Jurkat, Clone E6-1 (cell line): ENCODE measurements around the gene ZFHX3.

ENCODE experiments used
- DNase-seq: peaks from one replicate; pipeline ENCODE4 v3.0.0-alpha.2; 2011; ENCODE audit warnings: low read depth, low spot score
- H3K4me3 ChIP-seq: 2 replicates; pipeline ENCODE4 v1.5.1; 2011; ENCODE audit warnings: mild to moderate bottlenecking, low read length, control low read depth, moderate library complexity

Gene ZFHX3

GRCh38 chr16:72902206-72902605, 145.7 kb downstream of the ZFHX3 start:
- H3K4me3 ChIP-seq, result no peak overlapping the region
- no peak for DNase-seq

DNA sequence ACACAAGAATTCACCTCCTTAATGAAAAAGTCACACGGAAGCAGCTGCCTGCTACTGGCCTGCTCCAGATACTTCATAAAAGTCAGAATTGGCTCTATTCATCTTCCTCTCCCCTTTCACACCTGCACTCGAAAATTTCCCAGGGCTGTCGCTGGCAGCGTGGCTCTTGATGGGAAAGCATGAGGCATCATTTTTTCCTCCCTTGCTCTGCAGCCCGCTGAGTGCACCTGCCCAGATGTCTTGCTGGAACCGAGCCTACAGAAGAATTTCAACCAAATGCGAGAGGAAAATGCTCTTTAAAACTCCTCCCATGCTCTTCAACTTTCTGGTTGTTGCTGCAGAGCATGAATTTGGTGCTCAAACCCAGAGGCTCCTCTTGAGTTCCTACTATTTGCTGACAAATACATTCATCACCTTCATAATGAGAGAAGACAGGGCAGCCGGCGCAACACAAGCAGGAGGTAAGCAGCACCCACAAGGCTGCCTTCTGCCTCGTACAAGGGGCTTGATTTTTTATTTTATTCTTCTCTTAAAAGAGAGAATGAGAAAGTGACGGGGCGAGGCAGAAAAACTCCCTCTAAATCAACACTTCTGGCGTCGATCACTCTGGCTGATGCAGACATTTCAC, 146.8 kb downstream of the ZFHX3 start:
- H3K4me3 ChIP-seq, result no peak overlapping the region
- no peak for DNase-seq

DNA sequence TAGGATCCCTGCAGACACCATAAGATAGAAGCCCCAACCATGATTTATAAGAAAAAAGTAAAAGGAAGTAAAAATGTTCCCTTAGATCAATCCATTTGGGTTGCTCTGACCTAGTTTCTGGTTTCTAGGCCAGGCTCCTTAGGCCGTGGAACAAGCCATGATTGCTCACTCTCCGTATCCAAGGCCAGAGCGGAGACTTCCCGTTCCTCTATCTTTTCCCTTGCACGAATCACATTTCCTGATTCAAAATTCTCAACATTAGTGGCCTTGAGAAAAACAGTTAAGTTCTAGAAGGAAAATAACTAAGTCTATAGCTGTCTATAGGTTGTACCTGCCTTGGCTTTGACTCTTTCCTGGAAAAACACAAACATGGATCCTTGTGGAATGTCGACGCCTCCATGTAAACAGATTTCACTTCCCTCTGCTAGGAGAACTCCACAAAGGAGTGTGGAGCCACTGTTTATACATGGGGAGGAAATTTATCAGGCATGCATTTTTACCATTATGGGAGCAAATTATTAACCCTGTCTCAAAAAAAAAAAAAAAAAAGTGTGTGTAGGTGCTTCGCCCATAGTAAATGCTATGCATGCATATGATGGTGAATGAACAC, 149.6 kb downstream of the ZFHX3 start:
- H3K4me3 ChIP-seq, result no peak overlapping the region
- DNase-seq, result no peak

DNA sequence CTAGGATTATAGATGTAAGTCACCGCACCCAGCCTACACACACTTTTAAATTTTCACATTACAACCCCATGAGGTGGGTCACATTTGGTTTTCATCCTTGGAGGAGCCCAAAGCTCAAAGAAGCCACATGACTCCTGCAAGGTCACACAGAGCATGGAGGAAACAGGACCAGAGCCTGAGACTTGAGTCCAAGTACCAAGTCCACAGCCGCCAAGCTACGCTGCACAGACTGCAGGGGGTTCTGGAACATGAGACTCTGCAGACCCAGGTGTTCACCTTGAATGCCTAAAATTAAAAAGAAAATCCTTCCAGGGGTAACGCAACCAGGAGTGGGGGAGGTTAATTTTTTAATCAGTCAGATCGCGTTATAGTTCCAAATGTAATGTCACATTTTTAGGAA, 150.2 kb downstream of the ZFHX3 start:
- H3K4me3 ChIP-seq, result no peak overlapping the region
- no peak for DNase-seq

DNA sequence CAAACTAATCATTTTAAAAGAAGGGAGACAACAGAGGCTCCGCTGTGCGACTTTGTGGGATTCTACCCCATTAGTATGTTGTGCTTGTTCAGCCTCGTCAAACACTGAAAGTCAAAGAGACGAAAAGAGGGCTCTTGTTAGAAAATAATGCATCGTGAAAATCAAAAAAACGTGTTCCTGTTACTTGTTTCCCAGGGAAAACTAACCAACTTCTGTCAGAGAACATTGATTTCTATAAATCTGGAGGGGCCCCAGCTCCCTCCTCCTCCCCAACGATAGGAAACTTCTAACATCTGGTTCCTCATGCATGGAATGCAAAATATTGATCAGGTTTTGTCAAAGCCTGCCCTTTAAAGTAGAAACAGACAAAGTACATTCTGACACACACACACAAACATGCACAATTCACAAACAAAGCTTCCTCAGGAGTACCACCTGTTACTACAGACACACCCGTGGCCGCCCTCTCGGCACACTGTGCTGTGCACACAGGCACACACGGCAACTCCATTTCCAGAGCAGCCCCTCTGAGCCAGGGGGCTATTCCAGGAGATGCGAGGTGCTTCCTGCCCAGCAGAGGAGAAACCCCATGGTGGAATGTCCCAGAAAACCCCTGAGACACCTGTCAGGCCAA, 151.3 kb downstream of the ZFHX3 start:
- no peak overlapping the region for H3K4me3 ChIP-seq

DNA sequence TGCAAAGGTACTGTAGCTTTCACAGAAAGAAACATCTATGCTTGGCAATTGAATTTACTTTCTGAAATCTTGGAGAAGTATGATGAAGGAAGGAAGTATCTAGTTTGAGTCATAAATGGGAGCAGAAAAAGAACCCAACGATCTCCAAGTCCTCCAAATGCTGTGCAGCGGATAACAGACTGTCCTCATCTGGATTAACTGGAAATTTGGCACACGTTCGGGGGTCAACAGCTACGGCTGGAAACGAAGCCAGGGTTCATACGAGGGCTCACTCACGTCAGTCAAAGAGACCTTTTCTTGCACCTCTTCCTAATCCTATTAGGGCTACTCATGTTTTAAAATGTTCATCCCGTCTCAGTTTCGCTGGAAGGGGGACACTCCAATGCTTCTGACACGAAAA, 152.0 kb downstream of the ZFHX3 start:
- DNase-seq, result no peak
- H3K4me3 ChIP-seq, result no peak overlapping the region

More for the DNA sequence above, 151.3 kb downstream of the ZFHX3 start:
- no peak for DNase-seq

DNA sequence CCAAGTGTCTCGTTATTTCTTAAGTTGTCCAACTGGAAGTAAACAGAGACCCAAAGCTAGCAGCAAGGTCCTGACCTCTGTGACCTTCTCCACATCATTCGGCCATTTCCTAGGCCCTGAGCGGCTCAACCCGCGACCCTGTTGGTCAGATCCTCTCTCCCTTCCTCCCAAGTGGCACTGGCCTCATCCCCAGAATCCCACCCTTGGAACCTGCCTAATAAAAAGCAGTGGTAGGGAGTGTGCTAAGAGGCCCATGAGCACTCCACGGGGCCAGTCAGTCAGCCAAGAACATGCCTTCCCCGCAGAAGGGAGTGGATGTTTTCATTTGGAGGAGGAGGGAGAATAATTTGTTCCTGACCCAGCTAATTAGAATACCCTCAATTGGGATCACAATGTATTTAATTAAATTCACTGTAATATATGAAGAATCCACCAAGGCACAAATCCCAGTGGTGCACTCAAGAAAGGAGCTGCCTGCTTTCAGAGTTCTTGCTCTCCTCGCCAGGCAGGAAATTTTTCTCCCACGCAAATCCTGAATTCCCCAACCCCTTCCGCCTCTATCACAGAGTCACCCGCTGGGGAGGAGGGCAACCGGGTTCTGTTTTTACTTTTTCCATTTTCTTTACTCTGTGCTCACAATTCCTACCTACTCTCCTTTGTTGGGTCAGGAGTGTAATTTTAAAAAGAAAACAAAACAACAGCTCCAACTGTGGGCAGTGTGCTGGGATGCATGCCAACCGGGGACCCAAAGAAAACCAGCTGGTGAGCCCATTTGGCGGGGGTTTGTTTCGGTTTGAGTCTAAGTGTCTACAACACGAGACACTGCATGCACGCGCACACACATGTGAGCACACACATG, 153.4 kb downstream of the ZFHX3 start:
- H3K4me3 ChIP-seq, result no peak overlapping the region
- DNase-seq, result no peak

DNA sequence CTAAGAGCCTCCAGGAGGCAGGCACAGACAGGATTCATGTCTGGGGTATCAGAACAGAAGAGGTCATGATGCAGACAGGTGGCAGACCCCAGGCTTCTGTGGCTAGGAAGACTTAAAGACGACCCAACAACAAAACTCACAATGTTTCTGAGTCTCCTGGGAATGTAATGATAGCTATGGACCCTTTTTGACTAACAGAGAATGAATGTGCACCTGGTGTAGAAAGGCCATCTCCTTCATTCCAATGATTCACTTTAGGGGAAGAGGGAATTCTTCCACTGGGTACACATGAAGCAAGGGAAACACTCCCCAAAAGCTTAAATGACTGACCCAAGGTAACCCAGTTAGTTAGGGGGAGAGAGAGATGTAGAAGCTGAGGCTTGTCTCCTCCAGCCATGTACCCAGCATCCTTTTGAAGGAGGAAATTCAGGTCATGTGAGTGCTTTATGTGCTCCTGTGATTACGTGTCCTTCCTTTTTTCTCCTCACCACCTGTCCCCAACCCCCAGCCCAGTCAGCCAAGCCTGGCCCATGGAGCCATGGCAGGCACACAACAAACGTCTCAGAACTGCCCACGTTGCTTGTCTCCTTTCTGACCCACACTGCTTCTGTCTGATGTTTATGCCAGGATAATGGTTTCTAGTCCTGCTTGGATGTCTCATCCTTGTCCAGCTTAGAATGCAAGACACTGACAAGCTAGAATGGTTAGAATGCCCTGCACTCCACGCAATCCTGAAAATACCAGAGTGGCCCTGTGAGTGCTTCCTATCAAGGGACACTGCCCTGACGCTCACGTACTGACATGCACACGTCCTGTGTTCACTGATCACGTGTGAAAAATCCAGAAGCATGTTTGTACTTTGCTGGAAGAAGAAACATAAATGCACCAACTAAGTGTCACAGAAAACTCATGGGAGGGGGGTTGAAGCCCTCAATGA, 156.4 kb downstream of the ZFHX3 start:
- no peak for DNase-seq
- no peak overlapping the region for H3K4me3 ChIP-seq

- no peak for DNase-seq
- no peak overlapping the region for H3K4me3 ChIP-seq
These were observed 157.3 kb downstream of the ZFHX3 start for GRCh38 chr16:72890587-72890986.

- no peak overlapping the region for H3K4me3 ChIP-seq
- DNase-seq, result no peak
These were observed 158.0 kb downstream of the ZFHX3 start for GRCh38 chr16:72889616-72890582.

GRCh38 chr16:72887537-72887936, 160.4 kb downstream of the ZFHX3 start:
- no peak overlapping the region for H3K4me3 ChIP-seq
- DNase-seq, result no peak

- no peak for DNase-seq
These were observed 161.5 kb downstream of the ZFHX3 start for GRCh38 chr16:72886346-72886974.

GRCh38 chr16:72884573-72884972, 163.4 kb downstream of the ZFHX3 start:
- no peak overlapping the region for H3K4me3 ChIP-seq
- DNase-seq, result no peak

More at GRCh38 chr16:72886346-72886974, 161.5 kb downstream of the ZFHX3 start:
- no peak overlapping the region for H3K4me3 ChIP-seq

DNA sequence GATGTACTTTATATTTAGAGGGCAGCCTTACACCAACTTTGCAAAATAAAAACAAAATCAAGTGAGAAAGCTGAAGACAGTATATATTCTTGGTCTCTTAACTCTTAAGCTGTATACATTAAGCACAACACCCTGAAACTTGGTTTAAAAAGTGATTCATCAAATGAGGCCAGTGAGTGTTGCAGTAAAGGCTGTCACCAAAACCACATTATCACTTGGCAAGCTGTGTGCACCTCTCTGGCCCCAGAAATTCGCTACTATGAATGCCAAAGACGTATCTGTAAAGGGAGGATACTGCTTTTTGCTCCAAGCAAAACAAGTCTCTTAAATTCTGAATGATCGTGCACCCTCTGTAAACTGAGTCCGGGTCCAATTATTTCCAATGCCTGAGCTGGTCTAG, 163.9 kb downstream of the ZFHX3 start:
- no peak overlapping the region for H3K4me3 ChIP-seq
- DNase-seq, result no peak

DNA sequence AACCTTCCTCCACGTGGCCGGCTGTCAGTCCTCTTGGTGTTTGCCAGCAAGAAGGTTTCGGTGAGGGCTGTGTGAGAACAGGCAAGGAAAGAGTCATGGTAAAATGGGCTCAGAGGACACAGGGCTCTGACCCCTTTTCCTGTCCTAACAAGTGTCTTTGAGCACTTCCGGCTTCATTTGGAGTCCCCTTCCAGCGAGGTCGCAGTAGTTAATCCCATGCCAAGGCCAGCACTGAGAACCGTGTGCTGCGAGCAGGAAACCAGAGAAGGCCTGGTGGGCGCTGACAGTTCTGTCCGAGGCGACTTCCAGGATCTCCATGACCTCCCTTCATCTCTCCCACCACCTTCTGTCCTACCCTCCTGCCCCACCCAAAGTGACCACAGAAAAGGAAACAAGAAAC, 168.1 kb downstream of the ZFHX3 start:
- no peak for DNase-seq
- H3K4me3 ChIP-seq, result no peak overlapping the region

DNA sequence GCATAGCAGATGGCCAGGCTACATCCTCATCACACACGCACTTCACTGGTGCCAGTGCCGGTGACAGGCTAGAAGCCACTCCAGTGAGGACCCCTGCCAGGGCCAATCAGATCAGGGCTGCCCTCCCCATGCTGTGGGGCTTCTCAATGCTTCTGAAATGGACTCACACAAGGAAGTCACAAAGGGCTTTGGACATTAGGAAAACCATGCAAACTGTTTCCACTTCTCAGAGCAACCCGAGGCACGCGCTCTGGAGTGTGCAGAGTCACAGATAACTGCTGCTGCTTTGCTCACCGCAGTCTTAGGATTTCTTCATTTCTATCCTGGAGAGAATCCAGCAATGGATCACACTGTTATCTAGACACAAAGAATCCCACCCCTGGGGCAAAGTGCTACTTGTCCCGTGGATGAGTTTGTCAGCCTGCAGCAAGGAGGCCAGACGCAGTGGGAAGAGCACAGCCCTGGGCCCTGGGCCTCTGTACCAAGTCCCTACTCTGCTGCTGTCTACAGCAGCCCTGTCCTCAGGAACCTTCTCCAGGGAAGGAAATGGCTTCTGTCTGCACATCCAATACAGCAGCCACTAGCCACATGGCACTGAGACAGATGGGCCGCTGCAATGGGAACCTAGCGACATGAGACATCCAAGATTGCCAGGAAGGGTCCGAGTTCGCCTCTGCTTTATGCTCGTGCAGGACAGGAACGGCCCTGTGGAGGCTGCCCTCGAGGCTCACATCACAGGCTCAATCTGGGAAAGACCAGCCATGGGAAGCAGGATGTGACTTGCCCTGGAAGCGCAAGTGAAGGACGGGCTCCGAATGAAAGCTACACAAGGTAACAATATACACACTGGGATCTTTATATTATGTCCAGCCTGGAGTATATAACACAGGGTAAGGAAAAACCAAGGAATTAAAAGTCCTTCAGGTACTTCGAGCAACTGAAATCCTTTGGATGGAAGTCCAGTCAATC, 169.3 kb downstream of the ZFHX3 start:
- DNase-seq, result no peak

More for the DNA sequence above, 169.3 kb downstream of the ZFHX3 start:
- no peak overlapping the region for H3K4me3 ChIP-seq
